Measurements from ENCODE around the gene LRRC75A.
"Not testable (repeated sequence)": the region's sequence is repeated elsewhere in the genome, so short reads cannot be mapped to it uniquely, and the experiment has no call there.

The LRRC75A gene

DNA sequence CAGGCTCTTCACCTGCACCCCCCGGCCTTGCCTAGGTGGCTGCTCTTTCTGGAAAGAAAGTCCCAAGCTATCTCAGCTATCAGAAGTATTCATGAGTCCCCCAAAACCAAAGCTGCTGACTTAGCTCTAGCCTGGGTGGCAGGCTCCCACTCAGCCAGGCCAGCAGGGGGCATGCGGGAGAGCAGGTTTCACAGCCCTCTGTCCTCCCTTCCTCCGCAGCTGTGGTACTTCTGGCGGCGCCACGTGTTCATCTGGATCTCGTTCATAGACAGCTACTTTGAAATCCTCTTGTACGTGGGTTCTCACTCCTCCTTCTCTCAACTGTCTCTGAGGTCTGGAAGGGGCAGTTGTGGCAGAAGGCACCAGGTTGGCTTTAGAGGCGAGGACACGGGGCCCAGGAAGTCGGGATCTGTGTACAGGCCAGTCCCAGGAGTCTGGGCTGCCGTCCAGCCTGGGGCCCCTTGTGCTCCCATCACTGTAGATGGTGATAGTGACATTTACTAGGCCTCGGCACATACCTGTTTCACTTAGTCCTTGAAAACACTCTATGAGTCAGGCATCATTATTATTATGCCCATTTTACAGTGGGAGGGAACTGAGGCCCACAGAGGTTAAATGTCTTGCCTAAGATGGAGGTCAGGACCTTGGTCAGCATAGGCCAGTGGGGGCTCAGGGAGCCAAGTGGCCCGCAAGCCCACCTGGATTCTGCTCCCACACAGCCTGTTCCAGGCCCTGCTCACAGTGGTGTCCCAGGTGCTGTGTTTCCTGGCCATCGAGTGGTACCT is 63.7 kb downstream of the LRRC75A start:
- DNase-seq, result no peak

DNA sequence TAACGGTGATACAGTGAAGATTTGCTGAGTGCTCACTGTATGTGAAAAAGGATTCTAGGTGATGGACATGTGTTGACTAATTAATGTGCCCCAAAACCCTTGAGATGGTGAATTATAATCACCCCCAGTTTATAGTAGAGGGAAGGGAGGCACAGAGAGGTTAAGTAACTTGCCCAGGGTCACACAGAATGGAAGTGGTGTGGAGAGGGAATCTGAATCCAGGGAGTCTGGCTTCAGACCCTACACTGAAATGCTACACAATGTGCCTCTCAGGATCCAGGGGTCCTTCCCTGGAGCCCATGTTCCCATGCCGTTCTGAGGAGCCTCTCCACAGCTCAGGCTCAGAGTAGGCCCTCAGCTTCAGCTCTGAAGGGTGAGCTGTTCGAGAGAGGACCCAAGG is 65.0 kb downstream of the LRRC75A start:
- no peak for DNase-seq

DNA sequence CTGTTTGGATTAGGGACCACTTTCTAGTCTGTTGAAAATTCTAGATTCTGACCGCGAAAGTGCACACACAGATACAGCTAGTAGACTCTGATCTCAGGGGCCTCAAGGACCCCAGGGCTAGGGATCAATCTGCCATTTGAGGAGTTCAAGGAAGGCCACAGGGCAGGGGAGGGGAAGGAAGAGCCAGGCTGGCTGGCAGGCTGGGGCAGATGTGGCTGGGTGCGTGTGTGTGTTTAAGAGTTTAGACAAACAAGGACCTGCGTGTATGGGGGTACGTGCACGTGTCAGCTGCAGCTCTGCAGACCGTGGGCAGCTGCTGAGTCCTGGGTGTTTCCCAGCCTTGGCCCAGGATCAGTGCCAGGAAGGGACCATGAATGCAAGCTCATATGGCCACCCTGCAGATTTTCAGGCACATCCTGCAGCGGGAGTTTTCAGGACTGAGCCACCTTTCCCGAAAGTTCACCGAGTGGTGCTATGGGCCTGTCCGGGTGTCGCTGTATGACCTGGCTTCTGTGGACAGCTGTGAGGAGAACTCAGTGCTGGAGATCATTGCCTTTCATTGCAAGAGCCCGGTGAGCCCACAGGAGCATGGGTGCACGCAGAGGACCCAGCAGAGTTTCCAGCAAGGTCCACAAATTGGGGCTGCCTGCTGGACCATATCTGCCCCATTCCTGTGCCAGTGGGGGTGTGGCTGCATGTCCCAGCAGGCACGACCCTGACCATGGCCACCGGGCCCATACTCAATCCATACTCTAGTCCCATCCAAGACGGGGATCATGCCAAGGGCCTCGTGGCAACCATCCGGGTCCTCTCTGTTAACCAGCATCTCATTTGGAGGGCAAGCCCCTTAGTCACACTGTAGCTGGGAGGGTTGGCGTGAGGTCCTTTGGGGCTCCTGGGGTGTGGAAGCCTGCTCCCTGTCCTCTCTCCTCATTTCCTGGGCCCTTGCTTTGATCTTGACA is 66.0 kb downstream of the LRRC75A start:
- DNase-seq, result no peak

DNA sequence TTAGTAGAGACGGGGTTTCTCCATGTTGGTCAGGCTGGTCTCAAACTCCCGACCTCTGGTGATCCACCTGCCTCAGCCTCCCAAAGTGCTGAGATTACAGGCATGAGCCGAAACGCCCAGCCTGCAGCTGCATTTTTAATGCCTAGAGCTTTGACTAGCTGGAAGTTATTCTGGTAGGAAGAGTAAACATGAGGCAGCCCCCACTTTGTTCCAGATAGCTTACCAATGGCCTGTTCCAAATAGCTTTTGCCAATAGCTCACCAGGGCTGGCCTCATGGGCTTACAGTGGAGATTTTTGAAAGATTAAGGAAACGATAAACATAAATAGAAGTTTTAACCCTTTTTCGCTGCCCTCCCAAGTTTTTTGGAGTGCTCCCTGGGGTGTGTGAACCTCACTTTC is 66.8 kb downstream of the LRRC75A start:
- DNase-seq, result no peak

DNA sequence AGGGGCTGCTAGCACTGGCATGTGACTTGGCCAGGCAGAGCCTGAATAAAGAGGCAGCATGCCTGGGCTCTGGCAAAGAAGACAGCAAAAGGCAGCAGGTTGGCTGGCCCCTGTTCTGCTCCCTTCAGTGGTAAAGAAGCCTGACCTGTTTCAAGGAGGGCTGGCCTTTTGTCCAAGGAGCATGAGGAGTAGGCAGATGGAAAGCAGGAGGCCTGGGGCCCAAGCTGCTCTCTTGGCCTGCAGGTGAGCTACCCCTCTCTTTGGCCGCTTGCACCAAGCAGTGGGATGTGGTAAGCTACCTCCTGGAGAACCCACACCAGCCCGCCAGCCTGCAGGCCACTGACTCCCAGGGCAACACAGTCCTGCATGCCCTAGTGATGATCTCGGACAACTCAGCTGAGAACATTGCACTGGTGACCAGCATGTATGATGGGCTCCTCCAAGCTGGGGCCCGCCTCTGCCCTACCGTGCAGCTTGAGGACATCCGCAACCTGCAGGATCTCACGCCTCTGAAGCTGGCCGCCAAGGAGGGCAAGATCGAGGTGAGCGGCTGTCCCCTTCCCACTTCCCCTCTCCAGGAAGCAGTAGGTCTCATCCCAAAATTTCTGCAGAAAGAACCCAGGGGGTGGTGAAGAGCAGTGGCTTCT is 68.6 kb downstream of the LRRC75A start:
- no peak for DNase-seq

DNA sequence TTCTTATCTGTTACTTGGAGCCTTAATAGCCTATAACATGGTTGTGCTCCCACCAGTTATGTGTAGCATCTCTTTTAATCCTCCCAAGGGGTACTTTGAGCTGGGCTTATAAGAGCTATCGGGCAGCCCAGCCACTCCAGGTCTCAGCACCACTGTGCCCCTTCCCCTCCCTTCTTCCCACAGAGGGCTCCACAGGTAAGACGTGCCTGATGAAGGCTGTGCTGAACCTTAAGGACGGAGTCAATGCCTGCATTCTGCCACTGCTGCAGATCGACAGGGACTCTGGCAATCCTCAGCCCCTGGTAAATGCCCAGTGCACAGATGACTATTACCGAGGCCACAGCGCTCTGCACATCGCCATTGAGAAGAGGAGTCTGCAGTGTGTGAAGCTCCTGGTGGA is 69.6 kb downstream of the LRRC75A start:
- no peak for DNase-seq

DNA sequence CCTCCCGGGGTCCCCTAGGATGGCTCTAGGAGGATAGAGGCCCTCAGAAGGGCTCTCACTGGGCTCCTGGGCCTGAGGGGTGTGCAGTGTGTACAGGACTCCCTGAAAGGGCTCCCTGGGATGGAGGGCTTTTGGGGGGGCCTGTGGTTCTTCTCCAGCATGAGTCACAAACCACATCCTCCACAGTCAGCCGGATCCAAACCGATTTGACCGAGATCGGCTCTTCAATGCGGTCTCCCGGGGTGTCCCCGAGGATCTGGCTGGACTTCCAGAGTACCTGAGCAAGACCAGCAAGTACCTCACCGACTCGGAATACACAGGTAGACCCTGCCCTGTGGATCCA is 72.1 kb downstream of the LRRC75A start:
- no peak for DNase-seq

DNA sequence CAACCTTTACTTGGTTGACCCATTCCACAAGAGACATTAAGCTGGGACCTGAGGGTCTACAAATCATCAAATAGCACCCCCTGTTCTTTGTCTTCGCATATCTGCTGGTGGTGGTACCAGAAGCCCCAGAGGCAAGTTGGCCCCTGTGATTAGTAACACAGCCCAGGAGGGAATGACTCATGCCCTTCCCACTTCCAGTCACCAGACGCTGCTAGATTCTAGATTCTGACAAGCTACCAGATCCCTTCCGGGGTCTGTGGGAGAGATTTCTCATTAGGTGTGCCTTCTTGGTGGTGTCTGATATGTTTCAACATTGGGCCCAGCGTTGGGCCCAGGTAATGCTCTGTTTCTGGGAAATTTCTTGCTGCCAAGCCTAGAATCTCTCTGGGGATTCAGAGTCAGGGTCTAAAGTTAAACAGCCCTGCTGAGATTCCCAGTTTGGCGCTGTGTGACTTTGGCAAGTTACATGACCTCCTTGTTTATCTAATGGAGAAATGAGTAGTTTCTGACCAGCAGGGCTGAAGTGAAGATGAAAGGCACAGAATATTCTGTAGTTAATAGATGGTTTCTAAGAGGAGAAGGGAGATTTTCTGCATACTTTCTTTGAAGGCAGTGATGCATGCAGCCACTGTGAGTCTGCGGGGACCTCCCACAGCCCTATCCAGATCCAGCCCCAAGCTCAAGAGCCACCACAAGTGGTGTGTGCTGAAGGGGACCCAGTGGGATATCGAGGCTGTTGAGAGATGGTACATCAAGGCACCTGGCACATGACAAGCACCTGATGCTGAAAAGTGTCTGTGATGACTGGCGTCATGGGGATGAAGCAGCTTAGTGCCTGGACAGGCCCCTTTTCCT is 72.7 kb downstream of the LRRC75A start:
- DNase-seq, result no peak

DNA sequence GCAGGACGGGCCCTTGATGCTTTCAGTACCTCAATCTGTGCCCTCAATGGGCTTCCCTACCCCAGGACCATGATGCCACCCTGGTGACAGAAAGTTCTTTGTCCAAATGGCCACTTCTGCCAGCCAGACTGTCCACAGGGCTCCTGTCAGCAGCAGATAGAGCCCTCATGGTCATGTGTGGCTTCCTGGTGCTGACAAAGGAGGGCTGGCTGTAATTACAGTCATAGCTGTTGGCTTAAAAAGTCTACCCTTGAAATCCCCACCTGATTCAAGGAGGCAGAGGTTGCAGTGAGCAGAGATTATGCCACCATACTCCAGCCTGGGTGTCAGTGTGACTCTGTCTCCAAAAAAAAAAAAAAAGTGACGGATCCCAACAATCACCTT is 73.3 kb downstream of the LRRC75A start:
- no peak for DNase-seq

DNA sequence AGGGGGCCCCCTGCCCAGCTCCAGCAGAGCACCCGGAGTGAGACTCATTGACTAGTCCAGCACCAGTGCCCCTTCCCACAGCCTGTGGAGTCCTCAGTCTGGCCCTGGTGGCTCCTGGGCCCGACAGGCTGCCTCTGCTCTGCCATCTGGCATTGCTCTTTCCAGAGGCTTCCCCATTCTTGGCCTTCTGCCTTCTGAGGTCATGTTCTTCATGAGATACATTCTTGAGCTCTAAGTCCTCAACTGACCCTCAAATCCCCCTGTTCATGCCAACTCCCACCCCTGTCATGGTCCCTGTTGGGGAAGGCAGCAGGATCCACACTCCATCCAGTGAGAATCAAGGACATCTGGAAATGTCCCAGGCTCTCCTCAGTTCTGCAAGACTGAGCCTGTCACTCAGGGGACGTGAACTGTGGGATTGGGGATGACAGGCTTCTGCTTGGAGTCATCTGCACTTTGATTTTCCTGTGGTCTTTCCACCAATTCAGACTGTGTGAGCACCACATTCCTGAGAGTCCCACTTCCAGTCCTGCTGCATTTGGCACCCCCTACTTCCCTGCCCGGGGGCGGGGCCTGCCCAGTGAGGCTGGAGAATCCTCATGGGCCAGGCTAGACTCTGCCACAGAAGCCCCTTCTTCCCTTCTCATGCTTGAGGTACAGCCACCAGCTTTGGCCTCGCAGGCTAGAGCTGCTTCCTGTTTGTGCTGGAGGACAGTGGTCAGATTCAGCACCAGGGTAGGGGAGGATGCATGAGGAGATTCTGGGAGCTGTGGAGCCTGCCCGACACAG is 73.9 kb downstream of the LRRC75A start:
- DNase-seq, result no peak

DNA sequence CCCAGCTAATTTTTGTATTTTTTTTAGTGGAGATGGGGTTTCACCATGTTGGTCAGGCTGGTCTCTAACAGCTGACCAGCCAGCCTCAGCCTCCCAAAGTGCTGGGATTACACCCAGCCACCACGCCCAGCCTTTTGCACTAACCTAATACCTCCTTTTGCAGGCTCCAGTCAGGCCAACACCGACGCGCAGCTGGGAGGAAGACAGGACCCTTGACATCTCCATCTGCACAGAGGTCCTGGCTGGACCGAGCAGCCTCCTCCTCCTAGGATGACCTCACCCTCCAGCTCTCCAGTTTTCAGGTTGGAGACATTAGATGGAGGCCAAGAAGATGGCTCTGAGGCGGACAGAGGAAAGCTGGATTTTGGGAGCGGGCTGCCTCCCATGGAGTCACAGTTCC is 74.6 kb downstream of the LRRC75A start:
- no peak for DNase-seq

DNA sequence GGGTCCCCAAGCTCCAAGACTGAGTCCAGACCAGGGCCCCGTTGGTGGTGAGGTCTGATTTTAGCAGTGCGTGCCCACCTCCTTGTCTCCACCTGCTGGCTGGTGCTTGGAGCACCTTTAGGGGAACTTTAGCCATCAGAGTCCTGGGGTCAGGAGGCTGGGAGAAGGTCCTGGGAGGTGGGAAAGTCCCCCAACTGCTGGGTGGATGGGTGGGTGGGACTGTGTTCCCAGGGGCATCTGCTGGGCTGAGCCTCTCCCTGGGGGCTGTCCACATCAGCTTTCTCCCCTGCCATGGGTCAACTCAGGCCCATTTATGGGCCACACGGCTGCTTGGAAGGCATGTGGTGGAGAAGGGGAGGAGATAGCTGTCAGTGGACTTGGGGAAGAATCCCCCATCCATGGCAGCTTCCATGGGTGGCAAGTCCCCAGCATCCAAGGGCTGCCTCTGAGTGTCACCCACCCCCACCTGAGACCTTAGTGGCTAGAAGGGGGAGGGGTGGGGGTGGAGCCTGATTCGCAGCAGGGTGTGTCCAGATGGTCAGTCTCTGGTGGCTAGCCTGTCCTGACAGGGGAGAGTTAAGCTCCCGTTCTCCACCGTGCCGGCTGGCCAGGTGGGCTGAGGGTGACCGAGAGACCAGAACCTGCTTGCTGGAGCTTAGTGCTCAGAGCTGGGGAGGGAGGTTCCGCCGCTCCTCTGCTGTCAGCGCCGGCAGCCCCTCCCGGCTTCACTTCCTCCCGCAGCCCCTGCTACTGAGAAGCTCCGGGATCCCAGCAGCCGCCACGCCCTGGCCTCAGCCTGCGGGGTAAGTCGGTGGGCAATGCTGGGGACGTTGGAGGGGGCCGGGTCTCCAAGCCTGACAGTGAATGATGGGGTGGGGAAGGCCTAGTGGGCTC is 76.7 kb downstream of the LRRC75A start, which contains the start of gene TRPV2:
TRPV2 (plus strand) TSS at position 541 of the 894 bp plus-strand sequence. CDS start 2,098 bp downstream, outside the sequence.
- DNase-seq, result no peak

DNA sequence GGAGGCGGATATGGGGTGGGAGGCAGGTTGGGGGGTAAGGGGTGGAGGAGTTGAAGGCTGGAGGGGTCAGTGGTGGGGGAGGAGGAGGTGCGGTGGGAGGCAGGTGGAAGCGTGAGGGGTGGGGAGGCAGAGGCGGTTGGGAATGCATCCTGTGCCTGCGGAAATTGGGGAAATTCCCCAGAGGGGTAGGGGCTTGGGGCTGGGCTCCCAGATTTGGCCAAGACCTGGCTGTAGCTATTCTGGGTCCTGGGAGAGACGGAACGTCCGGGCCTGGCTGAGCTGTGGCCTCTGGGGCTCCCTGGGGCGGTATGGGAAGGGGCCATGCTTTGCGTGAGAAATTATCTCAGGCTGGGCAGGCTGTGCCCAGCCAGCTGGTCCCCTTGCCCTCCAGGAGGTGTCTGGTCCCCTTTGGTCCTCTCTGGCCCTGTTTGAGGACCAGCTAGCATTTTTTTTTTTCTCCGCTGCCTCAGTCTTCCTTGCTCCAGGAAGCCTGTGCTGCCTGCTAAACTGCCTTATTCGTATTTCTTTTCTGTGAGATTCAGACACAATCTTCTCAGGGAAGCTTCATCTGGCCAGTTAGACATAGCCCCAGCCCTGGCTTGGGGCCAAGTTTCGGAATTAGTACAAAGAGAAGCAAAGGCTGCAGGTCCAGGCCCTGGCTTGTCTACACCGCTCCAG is 83.9 kb downstream of the LRRC75A start:
- no peak for DNase-seq

DNA sequence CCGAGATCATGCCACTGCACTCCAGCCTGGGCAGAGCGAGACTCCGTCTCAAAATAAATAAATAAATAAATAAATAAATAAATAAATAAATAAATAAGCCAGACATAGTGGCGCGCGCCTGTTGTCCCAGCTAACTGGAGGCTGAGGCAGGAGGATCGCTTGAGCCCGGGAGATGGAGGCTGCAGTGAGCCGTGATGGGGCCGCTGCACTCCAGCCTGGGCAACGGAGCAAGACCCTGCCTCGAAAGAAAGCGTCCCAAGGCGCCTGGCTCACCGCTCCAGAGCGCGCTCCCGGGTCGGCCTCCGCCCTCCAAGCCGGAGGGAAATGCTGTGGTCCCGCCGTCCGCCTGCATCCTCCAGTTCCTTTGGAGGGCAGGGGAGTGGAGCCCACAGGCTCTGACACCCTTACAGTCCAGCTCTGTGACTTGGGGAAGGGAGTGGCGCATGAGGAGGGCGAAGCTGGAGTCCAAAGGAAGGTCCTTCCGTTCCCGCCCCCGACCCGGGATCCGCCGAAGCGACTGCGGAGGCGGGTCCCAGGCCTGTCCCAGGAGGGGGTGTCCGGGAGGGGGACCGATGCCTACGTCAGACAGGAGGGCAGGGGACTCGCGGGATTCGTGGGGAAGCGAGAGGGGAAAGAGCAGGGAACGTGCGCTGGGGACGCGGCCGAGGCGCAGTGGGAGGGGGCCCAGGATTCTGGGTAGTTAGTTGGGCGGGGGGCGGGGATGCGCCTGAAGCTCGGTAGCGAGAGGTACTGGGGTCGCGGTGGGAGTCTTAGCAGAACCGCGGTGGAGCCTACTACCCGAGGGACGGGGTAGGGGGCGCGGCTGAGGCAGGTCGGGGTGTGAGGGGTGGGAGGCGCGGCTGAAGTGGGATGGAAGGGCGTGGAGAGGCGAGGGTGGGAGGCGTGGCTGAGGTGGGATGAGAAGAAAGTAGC is 85.0 kb downstream of the LRRC75A start:
- DNase-seq, result no peak

DNA sequence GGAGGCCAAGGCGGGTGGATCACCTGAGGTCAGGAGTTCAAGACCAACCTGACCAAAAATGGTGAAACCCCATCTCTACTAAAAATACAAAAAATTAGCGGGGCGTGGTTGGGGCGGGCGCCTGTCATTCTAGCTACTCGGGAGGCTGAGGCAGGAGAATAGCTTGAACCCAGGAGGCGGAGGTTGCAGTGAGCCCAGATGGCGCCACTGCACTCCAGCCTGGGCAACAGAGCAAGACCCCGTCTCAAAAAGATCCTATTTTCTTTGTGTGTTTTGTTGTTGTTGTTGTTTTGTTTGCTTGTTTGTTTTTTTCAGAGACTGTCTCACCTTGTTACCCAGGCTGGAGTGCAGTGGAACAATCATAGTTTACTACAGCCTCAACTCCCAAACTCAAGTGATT is 88.1 kb downstream of the LRRC75A start:
- DNase-seq, result not testable (repeated sequence)

DNA sequence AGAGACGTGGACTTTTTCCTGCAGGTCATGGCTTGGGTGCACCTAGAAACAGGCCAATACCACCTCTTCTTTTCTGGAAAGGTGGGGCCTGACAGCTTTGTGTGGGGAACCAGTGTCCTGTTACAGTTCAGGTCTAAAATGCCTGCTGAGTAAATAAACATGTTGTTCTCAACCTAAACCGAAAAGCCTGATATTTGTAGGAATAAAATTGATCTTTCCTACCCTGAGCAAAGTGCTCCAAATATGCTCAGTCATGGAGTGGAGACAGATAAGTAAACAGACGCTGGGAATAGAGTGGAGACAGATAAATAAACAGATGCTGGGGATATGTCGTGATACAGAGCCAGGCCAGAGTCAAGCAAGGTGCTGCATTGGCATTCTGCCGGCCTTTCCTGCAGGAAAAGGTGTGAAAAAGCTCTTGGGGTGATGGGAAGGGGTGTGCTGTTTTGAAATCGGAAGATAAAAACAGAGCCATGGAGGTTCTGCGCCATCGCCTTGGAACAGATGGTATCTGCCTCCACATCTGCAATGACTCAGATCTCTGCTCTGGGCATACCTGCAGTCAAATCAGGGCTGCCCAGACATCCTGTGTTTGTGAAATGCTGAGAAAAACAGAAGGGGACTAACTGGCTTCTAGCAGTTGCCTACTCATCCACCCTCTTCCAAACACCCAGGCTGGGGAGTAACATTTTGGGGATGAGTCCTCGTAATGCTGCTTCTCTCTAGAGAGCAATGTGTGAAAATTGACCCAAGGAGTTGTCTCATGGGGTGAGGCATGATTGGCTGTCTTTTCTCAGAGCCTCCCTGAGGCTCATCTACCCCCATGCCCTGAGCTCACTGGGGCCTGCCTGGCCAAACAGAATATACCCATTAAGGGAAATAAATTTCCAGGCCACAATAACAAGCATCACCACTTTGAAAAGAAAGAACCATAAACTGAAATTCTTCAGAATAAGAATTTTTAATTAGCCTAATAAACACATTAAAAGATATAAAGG is 93.4 kb downstream of the LRRC75A start:
- DNase-seq, result no peak

DNA sequence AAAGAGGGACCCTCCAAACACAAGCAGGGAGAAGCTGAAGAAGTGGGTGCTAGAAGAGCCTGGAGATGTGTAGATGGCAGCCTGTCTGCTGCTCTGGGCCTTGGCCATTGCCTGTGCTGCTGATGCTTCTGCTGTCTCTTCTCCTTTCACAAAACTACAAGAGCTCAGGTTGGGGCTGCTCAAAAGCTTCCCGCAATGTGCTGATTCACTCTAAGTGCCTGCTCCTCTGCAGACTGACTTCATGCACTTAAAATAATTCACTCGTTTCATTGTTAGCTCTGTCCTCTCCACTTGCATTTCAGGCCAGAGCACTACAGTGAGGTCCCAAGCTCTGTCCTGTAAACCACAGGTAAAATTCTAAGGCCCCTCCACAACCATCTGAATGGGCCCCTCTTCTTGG is 95.3 kb downstream of the LRRC75A start:
- not testable (repeated sequence) for DNase-seq

Measured in cortex of kidney (tissue), 1 donor.